Subcutaneous adipose tissue (tissue), 4 donors: ENCODE data around the gene CPLANE2. TPM values are rescaled to one million over a fixed set of nuclear protein-coding genes. Genes with fewer than 3 reads are reported as not detected.

Source experiments
- CTCF ChIP-seq: fragments of 450-650 bp; IDR thresholded peaks from one replicate; pipeline ENCODE4 v1.5.1; 2016; ENCODE audit warnings: low read depth, mild to moderate bottlenecking, control low read depth, antibody characterized with exemption, moderate library complexity
- total RNA-seq, 4 donors: library from RNA; depleted of rRNA; stranded (reverse); fragments of >200 nt; gene quantifications; one replicate each; pipeline ENCODE4 v1.1.0, GENCODE V29; 2016

CPLANE2 gene
- total RNA-seq, 4 donors from 2014 or later: 1.0 to 3.4 (median 2.3) TPM

GRCh38 chr1:16266411-16267118 is 29.6 kb upstream of the CPLANE2 start:
- no peak for TF ChIP-seq CTCF

DNA sequence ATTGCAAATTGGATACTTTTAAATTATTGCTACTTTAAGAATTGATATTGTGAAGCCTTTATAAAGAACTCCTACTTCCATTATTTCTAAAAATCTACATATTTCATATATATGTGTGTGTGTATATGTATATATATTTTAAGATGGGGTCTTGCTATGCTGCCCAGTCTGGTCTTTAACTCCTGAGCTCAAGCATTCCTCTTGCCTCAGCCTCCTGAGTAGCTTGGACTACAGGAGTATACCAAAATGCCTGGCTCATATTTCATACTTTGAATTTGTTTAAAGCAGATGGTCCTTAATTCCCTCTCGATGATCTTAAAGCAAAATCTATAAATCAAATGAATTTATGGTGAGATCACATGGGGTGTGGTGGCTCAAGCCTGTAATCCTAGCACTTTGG is 25.1 kb upstream of the CPLANE2 start:
- no peak for TF ChIP-seq CTCF

DNA sequence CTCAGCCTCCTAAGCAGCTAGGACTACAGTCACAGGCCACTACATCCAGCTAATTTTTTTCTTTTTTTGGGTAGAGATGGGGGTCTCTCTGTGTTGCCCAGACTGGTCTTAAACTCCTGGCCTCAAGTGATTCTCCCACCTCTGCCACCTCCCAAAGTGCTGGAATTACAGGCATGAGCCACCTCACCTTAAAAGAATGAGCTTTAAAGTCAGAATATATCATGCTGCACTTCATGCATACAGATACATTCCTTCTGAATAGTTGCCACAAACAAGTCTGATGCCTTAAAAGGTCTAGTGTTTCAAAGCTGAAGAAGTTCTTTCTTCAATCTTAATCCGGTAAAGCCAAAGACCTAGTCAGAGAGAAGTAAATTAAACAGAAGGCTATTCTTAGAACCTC is 23.8 kb upstream of the CPLANE2 start:
- no peak for TF ChIP-seq CTCF

- TF ChIP-seq CTCF: no peak
Measured at GRCh38 chr1:16258591-16259135, 21.7 kb upstream of the CPLANE2 start.

DNA sequence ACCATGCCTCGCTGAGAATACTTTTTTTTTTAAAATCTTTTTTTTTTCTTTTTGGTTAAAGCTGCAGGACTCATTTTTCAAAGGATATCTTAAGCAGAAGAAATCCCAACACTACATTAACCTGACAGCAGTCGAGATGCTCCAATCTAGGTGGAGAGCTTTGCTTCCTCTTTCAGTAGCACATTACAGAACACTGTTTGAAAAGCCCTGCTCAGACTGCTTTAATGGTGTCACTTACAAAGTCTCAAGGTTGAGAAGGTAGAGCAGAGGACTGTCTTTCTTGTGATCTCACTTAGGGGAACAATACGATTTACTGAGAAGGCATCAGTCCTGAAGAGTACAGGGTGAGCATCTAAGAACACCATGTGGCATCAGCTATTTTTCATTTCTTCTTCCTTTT is 21.0 kb upstream of the CPLANE2 start:
- TF ChIP-seq CTCF: no peak

- no peak for TF ChIP-seq CTCF
Measured at GRCh38 chr1:16256478-16256877, 19.5 kb upstream of the CPLANE2 start.

DNA sequence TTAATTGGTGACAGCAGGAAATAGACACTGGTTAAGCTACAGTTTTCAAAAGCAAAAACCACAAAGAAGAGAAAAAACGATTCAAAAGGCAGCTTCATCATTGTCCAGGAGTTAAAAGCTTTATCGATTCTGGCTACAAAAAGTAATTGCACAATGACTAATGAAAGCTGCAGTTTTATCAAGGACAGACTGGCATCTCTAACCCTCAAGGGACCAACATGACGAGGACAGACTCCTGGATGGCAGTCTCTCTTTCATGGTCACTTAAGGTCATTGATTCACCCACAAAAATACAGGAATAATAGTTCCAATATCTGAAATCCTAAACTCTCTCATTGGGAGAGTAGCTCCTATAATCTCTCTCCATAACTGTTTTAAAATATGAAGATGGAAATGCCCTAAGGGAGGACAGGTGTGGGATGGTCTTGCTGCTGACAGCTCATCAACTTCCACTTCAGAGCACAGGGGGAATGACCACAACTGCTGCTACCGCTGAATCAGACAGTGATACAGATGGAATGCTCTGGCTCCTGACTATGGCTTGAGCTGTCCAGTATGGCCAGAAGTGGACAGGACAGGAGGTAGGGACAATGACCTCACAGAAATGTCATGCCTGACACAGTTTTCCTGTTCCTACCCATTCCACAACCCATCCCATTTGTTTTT is 17.4 kb upstream of the CPLANE2 start:
- TF ChIP-seq CTCF: no peak
